Loucy (cell line): Measurements from ENCODE around the gene UNC5B.

ENCODE experiments used
- H2AFZ ChIP-seq: fragments of 200-600 bp; sonication (generic); 2 replicates; pipeline ENCODE4 v1.6.0; 2016; ENCODE audit warnings: antibody characterized with exemption, mild to moderate bottlenecking, low read length, moderate library complexity
- H3F3A ChIP-seq: fragments of 200-600 bp; 2 replicates; pipeline ENCODE4 v1.6.0; 2016; ENCODE audit warnings: antibody characterized with exemption, low read depth, mild to moderate bottlenecking
- H3K27me3 ChIP-seq: fragments of 200-600 bp; sonication (generic); 2 replicates; pipeline ENCODE4 v1.6.1; 2014; ENCODE audit warnings: low read length, mild to moderate bottlenecking; ENCODE audit not compliant: insufficient read depth, poor library complexity, severe bottlenecking
- H3K36me3 ChIP-seq: fragments of 200-600 bp; sonication (generic); 2 replicates; pipeline ENCODE4 v1.6.1; 2016; ENCODE audit warnings: low read length; ENCODE audit not compliant: insufficient read depth
- H3K4me1 ChIP-seq: fragments of 200-600 bp; sonication (generic); 2 replicates; pipeline ENCODE4 v1.5.1; 2014; ENCODE audit warnings: low read length, mild to moderate bottlenecking; ENCODE audit not compliant: insufficient read depth, poor library complexity, severe bottlenecking
- H3K4me2 ChIP-seq: fragments of 200-600 bp; sonication (generic); 2 replicates; pipeline ENCODE4 v1.6.0; 2014; ENCODE audit warnings: antibody characterized with exemption, low read length, low read depth, mild to moderate bottlenecking; ENCODE audit not compliant: poor library complexity, severe bottlenecking
- H3K4me3 ChIP-seq: fragments of 200-600 bp; sonication (generic); 2 replicates; pipeline ENCODE4 v1.5.1; 2014; ENCODE audit warnings: low read length, mild to moderate bottlenecking, mixed read lengths; ENCODE audit not compliant: poor library complexity, severe bottlenecking
- H3K79me2 ChIP-seq: fragments of 200-600 bp; sonication (generic); 2 replicates; pipeline ENCODE4 v1.6.1; 2014; ENCODE audit warnings: low read length; ENCODE audit not compliant: insufficient read depth
- H3K9ac ChIP-seq: fragments of 200-600 bp; sonication (generic); 2 replicates; pipeline ENCODE4 v1.6.0; 2014; ENCODE audit warnings: mild to moderate bottlenecking, low read depth, low read length, moderate library complexity; ENCODE audit not compliant: poor library complexity, severe bottlenecking
- H3K9me2 ChIP-seq: fragments of 200-600 bp; sonication (generic); replicated peaks from 2 replicates; pipeline ENCODE4 v1.6.1; 2016; ENCODE audit warnings: low read depth, low read length, mixed read lengths
- H3K9me3 ChIP-seq: fragments of 200-600 bp; sonication (generic); 2 replicates; pipeline ENCODE4 v1.6.1; 2014; ENCODE audit warnings: mild to moderate bottlenecking, antibody characterized with exemption, low read length, low read depth; ENCODE audit not compliant: insufficient read depth
- H4K20me1 ChIP-seq: fragments of 200-600 bp; sonication (generic); 2 replicates; pipeline ENCODE4 v1.6.0; 2014; ENCODE audit warnings: antibody characterized with exemption, low read length, mild to moderate bottlenecking; ENCODE audit not compliant: insufficient read depth, poor library complexity, severe bottlenecking
- EZH2phosphoT487 ChIP-seq: fragments of 200-600 bp; IDR thresholded peaks from 2 replicates; pipeline ENCODE4 v1.6.1; 2018; ENCODE audit warnings: antibody characterized with exemption, mild to moderate bottlenecking, moderate library complexity, borderline replicate concordance
- TF ChIP-seq, protein P1 (sequence below): fragments of 200-600 bp; sonication (generic); conservative IDR thresholded peaks from 2 replicates; pipeline ENCODE4 v1.5.1; 2014; ENCODE audit warnings: mild to moderate bottlenecking, antibody characterized with exemption, low read length

Gene UNC5B

GRCh38 chr10:71320592-71320991 is 108.2 kb downstream of the UNC5B start:
- no peaks in the 10 kb centered on the region for H3K9me2 ChIP-seq
- peaks cover 28% of the 10 kb centered on the region for H3K79me2 ChIP-seq
- no peaks in the 10 kb centered on the region for H3K9me3 ChIP-seq
- 0 out of 2 replicates have a peak, but pooled peaks cover 3% of the 10 kb centered on the region for H3K36me3 ChIP-seq
- H4K20me1 ChIP-seq = no peaks in the 10 kb centered on the region
- peaks cover 9% of the 10 kb centered on the region; the same call in 1 of the 2 replicates for H3F3A ChIP-seq
- H3K4me1 ChIP-seq = peaks cover 51% of the 10 kb centered on the region
- H3K9ac ChIP-seq = peak overlapping the region; percentile 91
- TF ChIP-seq, protein P1, sequence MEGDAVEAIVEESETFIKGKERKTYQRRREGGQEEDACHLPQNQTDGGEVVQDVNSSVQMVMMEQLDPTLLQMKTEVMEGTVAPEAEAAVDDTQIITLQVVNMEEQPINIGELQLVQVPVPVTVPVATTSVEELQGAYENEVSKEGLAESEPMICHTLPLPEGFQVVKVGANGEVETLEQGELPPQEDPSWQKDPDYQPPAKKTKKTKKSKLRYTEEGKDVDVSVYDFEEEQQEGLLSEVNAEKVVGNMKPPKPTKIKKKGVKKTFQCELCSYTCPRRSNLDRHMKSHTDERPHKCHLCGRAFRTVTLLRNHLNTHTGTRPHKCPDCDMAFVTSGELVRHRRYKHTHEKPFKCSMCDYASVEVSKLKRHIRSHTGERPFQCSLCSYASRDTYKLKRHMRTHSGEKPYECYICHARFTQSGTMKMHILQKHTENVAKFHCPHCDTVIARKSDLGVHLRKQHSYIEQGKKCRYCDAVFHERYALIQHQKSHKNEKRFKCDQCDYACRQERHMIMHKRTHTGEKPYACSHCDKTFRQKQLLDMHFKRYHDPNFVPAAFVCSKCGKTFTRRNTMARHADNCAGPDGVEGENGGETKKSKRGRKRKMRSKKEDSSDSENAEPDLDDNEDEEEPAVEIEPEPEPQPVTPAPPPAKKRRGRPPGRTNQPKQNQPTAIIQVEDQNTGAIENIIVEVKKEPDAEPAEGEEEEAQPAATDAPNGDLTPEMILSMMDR = no peak
- TF ChIP-seq EZH2phosphoT487 = no peak
- peak overlapping the region; percentile 97 for H3K4me3 ChIP-seq
- H3K4me2 ChIP-seq = peak overlapping the region; percentile 96
- no peak overlapping the region for H2AFZ ChIP-seq
- H3K27me3 ChIP-seq = no peaks in the 10 kb centered on the region

GRCh38 chr10:71321386-71321785 is 109.0 kb downstream of the UNC5B start:
- Histone ChIP-seq H3K9me3 (no peaks in the 10 kb centered on the region), H3K4me3 (no peak overlapping the region), H2AFZ (no peak overlapping the region), H4K20me1 (no peaks in the 10 kb centered on the region), H3K27me3 (no peaks in the 10 kb centered on the region), H3F3A (peaks cover 3% of the 10 kb centered on the region; the same call in 1 of the 2 replicates), H3K36me3 (0 out of 2 replicates have a peak, but pooled peaks cover 3% of the 10 kb centered on the region), H3K9ac (peak overlapping the region; percentile 91), H3K4me1 (peaks cover 44% of the 10 kb centered on the region), H3K4me2 (peak overlapping the region; percentile 96), H3K79me2 (peaks cover 28% of the 10 kb centered on the region), H3K9me2 (no peaks in the 10 kb centered on the region)
- TF ChIP-seq, protein P1 = no peak
- no peak for TF ChIP-seq EZH2phosphoT487

DNA sequence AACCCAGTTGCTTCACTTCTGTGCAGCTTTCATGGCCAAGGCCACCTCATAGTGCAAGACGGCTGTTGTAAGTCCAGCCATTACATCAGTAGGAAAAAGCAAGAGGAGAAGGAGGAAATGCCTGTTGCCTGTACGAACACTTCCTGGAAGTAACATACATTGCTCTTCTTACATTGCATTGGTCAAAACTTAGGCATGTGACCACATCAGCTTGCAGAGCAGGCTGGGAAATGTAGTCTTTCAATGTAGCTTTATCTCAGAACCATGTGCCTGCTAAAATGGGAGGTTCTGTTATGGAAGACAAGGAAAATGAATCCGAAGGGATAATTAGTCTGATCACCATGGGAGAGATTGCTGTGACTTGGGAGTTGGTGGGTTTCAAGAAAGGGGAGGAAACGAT is 111.0 kb downstream of the UNC5B start:
- Histone ChIP-seq H3K27me3 (no peaks in the 10 kb centered on the region), H3K79me2 (peaks cover 28% of the 10 kb centered on the region), H3K9me3 (no peaks in the 10 kb centered on the region), H3K9me2 (no peaks in the 10 kb centered on the region), H2AFZ (no peak overlapping the region), H3K9ac (no peak overlapping the region), H3K4me2 (peak overlapping the region; percentile 61), H4K20me1 (no peaks in the 10 kb centered on the region), H3K4me1 (peaks cover 40% of the 10 kb centered on the region), H3F3A (no peaks in the 10 kb centered on the region), H3K4me3 (peak overlapping the region; percentile 40), H3K36me3 (0 out of 2 replicates have a peak, but pooled peaks cover 3% of the 10 kb centered on the region)
- no peak for TF ChIP-seq EZH2phosphoT487
- TF ChIP-seq, protein P1 = no peak
